HepG2 (cell line): Measurements from ENCODE around the gene IQCE. TPM values are rescaled to one million over a fixed set of nuclear protein-coding genes. Genes with fewer than 3 reads are reported as not detected.

Source experiments
- ATAC-seq: fragments of 200-7000 bp; cut with Tn5 transposase; 3 replicates; pipeline ENCODE4 v1.9.1; 2020; ENCODE audit warnings: mild to moderate bottlenecking, moderate library complexity
- BruUV-seq: library from RNA; stranded (reverse); fragments of 400-500 nt; replicated peaks from 2 replicates; lab custom pipeline; 2021; lab: Mats Ljungman, UMichigan
- CTCF ChIA-PET: fragments of 300-600 bp; formaldehyde crosslinking; extraction: SDS; loops from one replicate; lab custom pipeline; 2021; ENCODE audit warnings: low total read pairs, inconsistent platforms, low intra/inter-chr PET ratio; lab: Yijun Ruan, JAX
- POLR2A ChIA-PET: fragments of 350-600 bp; sonication (Branson Sonifier 250); formaldehyde crosslinking; loops from one replicate; lab custom pipeline; 2020; ENCODE audit warnings: antibody characterized with exemption, inconsistent platforms; lab: Yijun Ruan, JAX
- DNase-seq: peaks from one replicate; pipeline ENCODE4 v3.0.0-alpha.2; 2015; ENCODE audit warnings: low spot score
- FAIRE-seq: peaks from 3 replicates; lab custom pipeline; 2011; peaks lifted over from hg19 to GRCh38; lab: Jason Lieb, UNC
- H2AFZ ChIP-seq: one replicate; pipeline ENCODE4 v1.6.1; 2011; ENCODE audit warnings: low read length, inconsistent platforms
- H3K27ac ChIP-seq: fragments of 300-600 bp; 3 replicates; pipeline ENCODE4 v1.8.0; 2011; ENCODE audit warnings: mixed run types, mild to moderate bottlenecking, mixed read lengths, low read length, inconsistent platforms; ENCODE audit not compliant: insufficient read depth; ENCODE audit errors: extremely low read length
- H3K27me3 ChIP-seq, 2 experiments: fragments of 200-600 bp in 1 of 2; 2 replicates in 1 of 2; 3 replicates in 1 of 2; pipeline versions ENCODE4 v1.6.0 to v1.8.0; 2011; ENCODE audit warnings: low read length in 2 of 2, mild to moderate bottlenecking in 2 of 2, moderate library complexity in 2 of 2, inconsistent platforms in 1 of 2; ENCODE audit not compliant: insufficient read depth in 2 of 2, control insufficient read depth in 1 of 2
- H3K36me3 ChIP-seq, 2 experiments: fragments of 200-600 bp in 1 of 2; replicated peaks in 1 of 2; 2 replicates in 1 of 2; 3 replicates in 1 of 2; pipeline versions ENCODE4 v1.5.1 to v1.8.0; 2011; ENCODE audit warnings: low read length in 2 of 2, inconsistent platforms in 1 of 2; ENCODE audit not compliant: insufficient read depth in 2 of 2, control insufficient read depth in 1 of 2
- H3K4me1 ChIP-seq: 2 replicates; pipeline ENCODE4 v1.5.1; 2012; ENCODE audit warnings: low read length, inconsistent platforms; ENCODE audit not compliant: insufficient read depth
- H3K4me2 ChIP-seq: 2 replicates; pipeline ENCODE4 v1.6.0; 2011; ENCODE audit warnings: low read depth, low read length, inconsistent platforms
- H3K4me3 ChIP-seq, 3 experiments: fragments of 200-600 bp in 1 of 3; sonication (generic), shearing (Covaris generic) in 1 of 3; replicated peaks in 1 of 3; 2 replicates each; pipeline ENCODE4 v1.5.1; 2011 to 2016; ENCODE audit warnings: low read length in 3 of 3, inconsistent platforms in 2 of 3, low read depth in 2 of 3, mild to moderate bottlenecking in 2 of 3, control low read depth in 1 of 3, mixed read lengths in 1 of 3; ENCODE audit not compliant: insufficient read depth in 1 of 3
- H3K79me2 ChIP-seq: one replicate; pipeline ENCODE4 v1.6.1; 2011; ENCODE audit warnings: low read length, inconsistent platforms; ENCODE audit not compliant: insufficient read depth
- H3K9ac ChIP-seq: 2 replicates; pipeline ENCODE4 v1.6.0; 2011; ENCODE audit warnings: mild to moderate bottlenecking, low read depth, low read length, inconsistent platforms; ENCODE audit not compliant: insufficient read depth
- H3K9me3 ChIP-seq: 2 replicates; pipeline ENCODE4 v1.5.1; 2012; ENCODE audit warnings: mild to moderate bottlenecking, low read length
- H4K20me1 ChIP-seq: 2 replicates; pipeline ENCODE4 v1.6.0; 2011; ENCODE audit warnings: inconsistent platforms, mild to moderate bottlenecking, low read length, moderate library complexity; ENCODE audit not compliant: insufficient read depth
- ISX ChIP-seq: sonication (generic); formaldehyde crosslinking; conservative IDR thresholded peaks from 2 replicates; pipeline ENCODE4 v1.5.0; 2020; ENCODE audit warnings: missing genetic modification reagents
- KAT8 ChIP-seq: IDR thresholded peaks from 2 replicates; pipeline ENCODE4 v1.6.1; 2016; ENCODE audit warnings: missing genetic modification reagents, missing compliant biosample characterization
- KDM5B ChIP-seq: sonication (generic); formaldehyde crosslinking; IDR thresholded peaks from 2 replicates; pipeline ENCODE4 v1.4.0; 2020; ENCODE audit warnings: missing genetic modification reagents, mild to moderate bottlenecking, borderline replicate concordance
- KLF11 ChIP-seq: IDR thresholded peaks from 2 replicates; pipeline ENCODE4 v1.6.1; 2016; ENCODE audit warnings: missing compliant biosample characterization
- KLF6 ChIP-seq: IDR thresholded peaks from 2 replicates; pipeline ENCODE4 v1.8.0; 2016; ENCODE audit warnings: missing biosample characterization, missing genetic modification reagents
- MAFK ChIP-seq, 2 experiments: IDR thresholded peaks in 1 of 2; conservative IDR thresholded peaks in 1 of 2; 2 replicates each; pipeline ENCODE4 v1.6.1; 2011; ENCODE audit warnings: improper control_type of control experiment in 2 of 2, low read length in 2 of 2
- MTF2 ChIP-seq: sonication (generic); formaldehyde crosslinking; IDR thresholded peaks from 2 replicates; pipeline ENCODE4 v1.5.0; 2020; ENCODE audit warnings: missing genetic modification reagents, borderline replicate concordance
- PHF8 ChIP-seq: sonication (generic); formaldehyde crosslinking; IDR thresholded peaks from 2 replicates; pipeline ENCODE4 v1.5.0; 2020; ENCODE audit warnings: missing genetic modification reagents
- PLRG1 ChIP-seq: fragments of 450-650 bp; conservative IDR thresholded peaks from 2 replicates; pipeline ENCODE4 v1.6.1; 2016
- RBM22 ChIP-seq: fragments of 200-400 bp; formaldehyde crosslinking; optimal IDR thresholded peaks from 2 replicates; pipeline ENCODE3; 2017; ENCODE audit warnings: mild to moderate bottlenecking, low read length, moderate library complexity
- ZBTB21 ChIP-seq: sonication (generic); formaldehyde crosslinking; IDR thresholded peaks from 2 replicates; pipeline ENCODE4 v1.4.0; 2020; ENCODE audit warnings: missing genetic modification reagents
- ZIK1 ChIP-seq: sonication (generic); formaldehyde crosslinking; IDR thresholded peaks from 2 replicates; pipeline ENCODE4 v1.5.0; 2020; ENCODE audit warnings: mild to moderate bottlenecking, low read depth, missing genetic modification reagents, borderline replicate concordance
- ZNF260 ChIP-seq: sonication (generic); formaldehyde crosslinking; IDR thresholded peaks from 2 replicates; pipeline ENCODE4 v1.4.0; 2020; ENCODE audit warnings: missing genetic modification reagents, low read depth, mild to moderate bottlenecking, borderline replicate concordance
- ZNF501 ChIP-seq: sonication (generic); formaldehyde crosslinking; IDR thresholded peaks from 2 replicates; pipeline ENCODE4 v1.5.1; 2020; ENCODE audit warnings: mild to moderate bottlenecking, moderate library complexity, missing genetic modification reagents
- ZNF670 ChIP-seq: sonication (generic); formaldehyde crosslinking; IDR thresholded peaks from 2 replicates; pipeline ENCODE4 v1.8.0; 2022; ENCODE audit warnings: mild to moderate bottlenecking, missing genetic modification reagents, borderline replicate concordance
- WGBS: methylation state at CpG from one replicate; pipeline ENCODE4 v1.1.6; 2017; ENCODE audit warnings: low lambda C conversion rate; 5-methylcytosine and 5-hydroxymethylcytosine counted together
- in situ Hi-C: cut with HindIII; loops from 2 replicates; pipeline ENCODE4 v1.10.0; 2017; ENCODE audit warnings: low pct_unique_long_range_greater_than_20kb; ENCODE audit not compliant: extremely low pct_ligation_motif_present
- intact Hi-C: fragments of 100-400 bp; cut with micrococcal nuclease; formaldehyde crosslinking; loops from one replicate; pipeline ENCODE4 v1.10.0; 2022; ENCODE audit not compliant: unreplicated experiment
- polyA plus RNA-seq, 8 experiments: library from polyadenylated mRNA; depleted of rRNA in 3 of 8; stranded (reverse) in 7 of 8; unstranded in 1 of 8; fragments of >200 nt; fragmentation: Illumina TruSeq in 4 of 8; extraction: Trizol in 4 of 8; gene quantifications; 2 replicates each; pipeline versions ENCODE4 v1.2.1 to v1.2.3, GENCODE V29; 2011 to 2016; ENCODE audit warnings: low read depth in 4 of 8, missing spikeins in 1 of 8, mixed read lengths in 1 of 8; ENCODE audit not compliant: insufficient read depth in 1 of 8
- total RNA-seq, 5 experiments: library from RNA; depleted of rRNA; stranded (reverse); fragments of >200 nt; fragmentation: Illumina TruSeq; extraction: Trizol; gene quantifications; 2 replicates each; pipeline ENCODE4 v1.2.3, GENCODE V29; 2016; ENCODE audit warnings: low read depth in 1 of 5
- TF ChIP-seq, protein P1 (sequence below): sonication (generic); formaldehyde crosslinking; IDR thresholded peaks from 2 replicates; pipeline ENCODE4 v1.5.0; 2020; ENCODE audit warnings: missing genetic modification reagents, mild to moderate bottlenecking, borderline replicate concordance
- TF ChIP-seq, protein P2 (sequence below): IDR thresholded peaks from 2 replicates; pipeline ENCODE4 v1.6.1; 2012; ENCODE audit warnings: inconsistent platforms
- TF ChIP-seq, protein P3 (sequence below): sonication (generic); formaldehyde crosslinking; IDR thresholded peaks from 2 replicates; pipeline ENCODE4 v1.5.1; 2020; ENCODE audit warnings: mild to moderate bottlenecking, missing genetic modification reagents
- TF ChIP-seq, protein P4 (sequence below): fragments of 450-650 bp; IDR thresholded peaks from 2 replicates; pipeline ENCODE4 v1.6.1; 2016

Gene IQCE
- total and polyA plus RNA-seq, 2 of the 13 experiments (the other 11 are each of a cell fraction or from before 2014, with no cell fraction given): 1.5 to 2.5 TPM

DNA sequence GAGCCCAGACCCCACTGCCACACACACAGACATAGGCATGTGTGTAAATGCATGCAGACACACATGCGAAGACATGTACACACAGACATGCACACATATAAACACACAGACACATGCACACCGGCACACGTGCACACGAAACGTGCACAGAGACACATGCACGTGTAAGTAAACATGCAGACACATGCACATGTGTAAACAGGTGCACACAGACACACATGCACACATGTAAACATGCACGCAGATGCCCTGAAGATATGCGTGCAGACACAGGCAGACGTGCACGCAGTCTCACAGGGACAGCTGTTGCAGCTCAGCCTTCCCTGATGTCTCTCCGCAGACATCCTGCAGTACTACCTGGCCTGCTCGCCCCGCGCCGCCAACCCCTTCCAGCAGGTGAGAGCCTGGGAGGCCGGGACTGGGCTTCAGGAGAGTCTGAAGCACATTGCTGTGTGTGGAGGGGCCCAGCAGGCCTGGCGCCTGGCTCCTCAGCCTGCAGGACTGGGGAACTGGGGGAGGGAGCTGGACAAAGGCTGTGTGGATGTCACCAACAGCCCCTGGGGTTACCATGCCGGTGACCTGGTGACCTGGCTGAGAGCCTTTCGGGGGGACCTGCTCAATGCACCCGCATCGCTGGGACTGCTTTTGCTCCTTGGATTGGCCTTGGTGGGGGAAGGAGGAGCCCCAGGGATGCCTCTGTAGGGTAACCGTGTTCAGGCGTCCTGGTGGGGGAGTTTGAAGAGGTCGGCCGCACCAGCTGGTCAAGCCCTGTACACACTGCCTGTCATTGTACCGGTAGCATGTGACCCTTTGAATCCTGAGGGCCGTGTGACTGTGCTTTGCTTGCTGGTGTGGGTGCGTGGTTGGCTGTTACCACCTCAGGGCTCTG lies 93.3 kb downstream of the IQCE start:
- Histone ChIP-seq H3K36me3 (peaks cover 27 to 38% of the 10 kb centered on the region in 2 experiments), H3K27me3 (no peaks in the 10 kb centered on the region), H3K4me2 (no peak overlapping the region), H4K20me1 (peaks cover 10% of the 10 kb centered on the region; the same call in 1 of the 2 replicates), H3K9me3 (no peaks in the 10 kb centered on the region), H3K27ac (no peak overlapping the region), H3K79me2 (no peaks in the 10 kb centered on the region), H3K4me1 (no peaks in the 10 kb centered on the region; the same call in 1 of the 2 replicates), H3K9ac (no peak overlapping the region), H3K4me3 (no peak overlapping the region), H2AFZ (no peak overlapping the region)
- no peak for DNase-seq
- no peak for FAIRE-seq
- ATAC-seq: no peak
- BruUV-seq: no TSS peak
- 95% methylated on average over 21 of the region's 28 CpGs for WGBS
- ChIA-PET POLR2A (interaction anchor here (0.7 kb wide), 1 partner anchor 31 kb away, joined by 3 read pairs; no protein-coding TSS in a partner anchor), CTCF (interaction anchor here (1.5 kb wide), 1 partner anchor 11 kb away, joined by 3 read pairs; no protein-coding TSS in a partner anchor)
- in situ Hi-C loops (no loop called here), intact Hi-C loops (loop anchor here (5.0 kb wide), 1 partner anchor 45 kb away; no protein-coding TSS in a partner anchor)
- TF ChIP-seq PLRG1: no peak
- TF ChIP-seq, protein P1, sequence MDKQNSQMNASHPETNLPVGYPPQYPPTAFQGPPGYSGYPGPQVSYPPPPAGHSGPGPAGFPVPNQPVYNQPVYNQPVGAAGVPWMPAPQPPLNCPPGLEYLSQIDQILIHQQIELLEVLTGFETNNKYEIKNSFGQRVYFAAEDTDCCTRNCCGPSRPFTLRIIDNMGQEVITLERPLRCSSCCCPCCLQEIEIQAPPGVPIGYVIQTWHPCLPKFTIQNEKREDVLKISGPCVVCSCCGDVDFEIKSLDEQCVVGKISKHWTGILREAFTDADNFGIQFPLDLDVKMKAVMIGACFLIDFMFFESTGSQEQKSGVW (CRISPR knock-in tag): no peak
- TF ChIP-seq ISX (CRISPR knock-in tag): no peak
- TF ChIP-seq, protein P2, sequence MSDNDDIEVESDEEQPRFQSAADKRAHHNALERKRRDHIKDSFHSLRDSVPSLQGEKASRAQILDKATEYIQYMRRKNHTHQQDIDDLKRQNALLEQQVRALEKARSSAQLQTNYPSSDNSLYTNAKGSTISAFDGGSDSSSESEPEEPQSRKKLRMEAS: peak; percentile 17; the same call in 1 of the 2 replicates
- TF ChIP-seq, protein P3, sequence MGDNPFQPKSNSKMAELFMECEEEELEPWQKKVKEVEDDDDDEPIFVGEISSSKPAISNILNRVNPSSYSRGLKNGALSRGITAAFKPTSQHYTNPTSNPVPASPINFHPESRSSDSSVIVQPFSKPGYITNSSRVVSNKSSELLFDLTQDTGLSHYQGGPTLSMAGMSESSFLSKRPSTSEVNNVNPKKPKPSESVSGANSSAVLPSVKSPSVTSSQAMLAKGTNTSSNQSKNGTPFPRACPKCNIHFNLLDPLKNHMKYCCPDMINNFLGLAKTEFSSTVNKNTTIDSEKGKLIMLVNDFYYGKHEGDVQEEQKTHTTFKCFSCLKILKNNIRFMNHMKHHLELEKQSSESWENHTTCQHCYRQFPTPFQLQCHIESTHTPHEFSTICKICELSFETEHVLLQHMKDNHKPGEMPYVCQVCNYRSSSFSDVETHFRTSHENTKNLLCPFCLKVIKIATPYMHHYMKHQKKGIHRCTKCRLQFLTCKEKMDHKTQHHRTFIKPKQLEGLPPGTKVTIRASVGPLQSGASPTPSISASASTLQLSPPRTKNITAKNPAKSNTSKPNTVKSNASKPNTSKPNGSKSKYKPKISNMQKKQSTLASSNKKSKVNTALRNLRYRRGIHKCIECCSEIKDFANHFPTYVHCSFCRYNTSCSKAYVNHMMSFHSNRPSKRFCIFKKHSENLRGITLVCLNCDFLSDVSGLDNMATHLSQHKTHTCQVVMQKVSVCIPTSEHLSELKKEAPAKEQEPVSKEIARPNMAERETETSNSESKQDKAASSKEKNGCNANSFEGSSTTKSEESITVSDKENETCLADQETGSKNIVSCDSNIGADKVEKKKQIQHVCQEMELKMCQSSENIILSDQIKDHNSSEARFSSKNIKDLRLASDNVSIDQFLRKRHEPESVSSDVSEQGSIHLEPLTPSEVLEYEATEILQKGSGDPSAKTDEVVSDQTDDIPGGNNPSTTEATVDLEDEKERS (CRISPR knock-in tag): no peak
- no peak for TF ChIP-seq KLF6 (CRISPR knock-in tag)
- 0 out of 2 replicates have a peak, but pooled peaks have one; percentile 15 for TF ChIP-seq KDM5B (CRISPR knock-in tag)
- no peak for TF ChIP-seq ZNF260 (CRISPR knock-in tag)
- no peak for TF ChIP-seq ZNF670 (CRISPR knock-in tag)
- peak; percentile 68 for TF ChIP-seq RBM22
- TF ChIP-seq, protein P4, sequence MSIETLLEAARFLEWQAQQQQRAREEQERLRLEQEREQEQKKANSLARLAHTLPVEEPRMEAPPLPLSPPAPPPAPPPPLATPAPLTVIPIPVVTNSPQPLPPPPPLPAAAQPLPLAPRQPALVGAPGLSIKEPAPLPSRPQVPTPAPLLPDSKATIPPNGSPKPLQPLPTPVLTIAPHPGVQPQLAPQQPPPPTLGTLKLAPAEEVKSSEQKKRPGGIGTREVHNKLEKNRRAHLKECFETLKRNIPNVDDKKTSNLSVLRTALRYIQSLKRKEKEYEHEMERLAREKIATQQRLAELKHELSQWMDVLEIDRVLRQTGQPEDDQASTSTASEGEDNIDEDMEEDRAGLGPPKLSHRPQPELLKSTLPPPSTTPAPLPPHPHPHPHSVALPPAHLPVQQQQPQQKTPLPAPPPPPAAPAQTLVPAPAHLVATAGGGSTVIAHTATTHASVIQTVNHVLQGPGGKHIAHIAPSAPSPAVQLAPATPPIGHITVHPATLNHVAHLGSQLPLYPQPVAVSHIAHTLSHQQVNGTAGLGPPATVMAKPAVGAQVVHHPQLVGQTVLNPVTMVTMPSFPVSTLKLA: peak; percentile 87
- TF ChIP-seq ZBTB21 (CRISPR knock-in tag): no peak
- no peak for TF ChIP-seq KLF11 (CRISPR knock-in tag)
- no peak for TF ChIP-seq MAFK (conservative IDR thresholded peaks at IDR 0.05 in 1 of 2, IDR thresholded peaks at IDR 0.05 in 1 of 2; ENCODE audit: low read length in 2 of 2)
- no peak for TF ChIP-seq ZIK1 (CRISPR knock-in tag)
- no peak for TF ChIP-seq MTF2 (CRISPR knock-in tag)
- TF ChIP-seq KAT8 (CRISPR knock-in tag): no peak
- no peak for TF ChIP-seq ZNF501 (CRISPR knock-in tag)
- no peak for TF ChIP-seq PHF8 (CRISPR knock-in tag)
